ENCODE results near the gene FRMPD2. TPM values are rescaled to one million over a fixed set of nuclear protein-coding genes. Genes with fewer than 3 reads are reported as not detected.
"Not testable (repeated sequence)": the region's sequence is repeated elsewhere in the genome, so short reads cannot be mapped to it uniquely, and the experiment has no call there.

The FRMPD2 gene
- total RNA-seq, 1 experiment from 2014 or later = 1.1 TPM

DNA sequence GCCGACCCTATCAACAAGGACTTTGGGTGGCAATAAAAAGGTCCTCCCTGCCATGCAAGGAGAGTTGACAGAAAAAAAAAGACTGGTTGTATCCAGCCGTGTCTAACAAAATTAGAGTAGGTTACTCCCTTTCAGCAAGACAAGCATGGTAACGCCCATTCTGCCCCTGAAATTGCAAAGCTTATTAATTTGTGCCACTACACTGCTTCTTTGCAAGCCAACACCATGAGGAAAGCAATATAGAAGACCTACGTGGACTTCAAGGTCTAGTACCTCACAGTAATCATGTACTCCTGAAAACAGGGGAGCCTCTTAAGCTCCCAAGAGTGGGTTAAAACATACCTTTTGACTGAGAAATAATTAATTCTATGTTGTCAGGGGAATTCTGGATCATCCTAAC is 90.3 kb downstream of the FRMPD2 start:
- ChIA-PET CTCF (no interaction called here), POLR2A (no interaction called here)
- DNase-seq (ENCODE audit: low spot score) = no peak
- H3K9me3 Mint-ChIP-seq = no peaks in the 10 kb centered on the region
- H3K27me3 Mint-ChIP-seq (ENCODE audit: low read depth) = no peaks in the 10 kb centered on the region
- H3K4me3 Mint-ChIP-seq = no peak overlapping the region
- ATAC-seq = no peak
- H3K4me1 Mint-ChIP-seq = no peaks in the 10 kb centered on the region
- H3K27ac Mint-ChIP-seq = no peak overlapping the region
- H3K36me3 Mint-ChIP-seq = no peaks in the 10 kb centered on the region
- TF ChIP-seq RELA (CRISPR knock-in tag; IDR thresholded peaks at IDR 0.05; ENCODE audit: borderline replicate concordance) = no peak
- TF ChIP-seq SOX15 (CRISPR knock-in tag; IDR thresholded peaks at IDR 0.05) = no peak
- no peak for TF ChIP-seq ELF4 (CRISPR knock-in tag; IDR thresholded peaks at IDR 0.05; ENCODE audit: low read depth)
- no peak for TF ChIP-seq NR3C1 (CRISPR knock-in tag; conservative IDR thresholded peaks at IDR 0.05; ENCODE audit: low read depth)
- TF ChIP-seq PRDM15 (CRISPR knock-in tag; IDR thresholded peaks at IDR 0.05) = no peak

DNA sequence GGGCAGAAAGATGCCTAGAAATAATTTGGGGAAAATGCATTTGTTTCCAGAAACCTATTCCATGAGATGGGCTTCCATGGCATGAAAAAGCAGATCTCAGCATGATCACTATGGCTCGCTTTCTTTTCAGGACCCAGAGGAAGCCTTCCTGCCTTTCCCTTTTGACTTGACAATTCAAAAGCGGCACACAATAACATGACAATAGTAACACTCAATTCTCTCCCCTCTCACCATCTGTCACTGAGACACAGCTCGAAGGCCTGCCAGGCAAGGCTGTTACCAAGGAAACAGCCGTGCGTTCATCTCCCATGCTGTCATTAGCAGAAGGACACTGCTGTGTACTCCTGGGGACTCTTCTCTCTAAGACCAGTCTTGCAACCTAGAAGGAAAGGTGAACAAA is 101.8 kb downstream of the FRMPD2 start:
- POLR2A ChIA-PET; CTCF ChIA-PET; H3K27me3 Mint-ChIP-seq (ENCODE audit: low read depth); H3K36me3 Mint-ChIP-seq; DNase-seq (ENCODE audit: low spot score); H3K9me3 Mint-ChIP-seq; H3K4me1 Mint-ChIP-seq; H3K4me3 Mint-ChIP-seq; H3K27ac Mint-ChIP-seq: not testable (repeated sequence)
- peak; percentile 71 for ATAC-seq

DNA sequence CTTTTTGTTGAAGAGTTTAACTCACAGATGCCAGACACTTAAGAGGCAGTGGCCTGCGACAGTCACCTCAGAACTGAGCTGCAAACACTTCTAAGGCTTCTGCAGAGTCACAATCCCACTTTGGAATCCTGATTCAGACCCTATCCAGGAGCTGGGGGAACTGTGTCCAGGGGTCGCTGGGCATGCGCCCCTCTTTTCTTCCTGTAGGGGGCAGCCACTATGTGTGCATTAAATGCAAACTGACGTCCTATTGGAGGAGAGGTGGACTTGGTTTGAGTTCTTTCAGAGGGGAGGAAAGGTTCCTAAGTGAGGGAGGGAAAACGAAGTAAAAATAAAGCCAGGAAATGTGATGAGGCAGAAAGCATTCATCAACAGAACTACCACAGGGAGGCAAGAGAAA is 113.8 kb downstream of the FRMPD2 start:
- H3K9me3 Mint-ChIP-seq; H3K36me3 Mint-ChIP-seq; H3K27me3 Mint-ChIP-seq (ENCODE audit: low read depth); H3K4me3 Mint-ChIP-seq; CTCF ChIA-PET; POLR2A ChIA-PET; H3K4me1 Mint-ChIP-seq; H3K27ac Mint-ChIP-seq: not testable (repeated sequence)
- TF ChIP-seq, protein P1, sequence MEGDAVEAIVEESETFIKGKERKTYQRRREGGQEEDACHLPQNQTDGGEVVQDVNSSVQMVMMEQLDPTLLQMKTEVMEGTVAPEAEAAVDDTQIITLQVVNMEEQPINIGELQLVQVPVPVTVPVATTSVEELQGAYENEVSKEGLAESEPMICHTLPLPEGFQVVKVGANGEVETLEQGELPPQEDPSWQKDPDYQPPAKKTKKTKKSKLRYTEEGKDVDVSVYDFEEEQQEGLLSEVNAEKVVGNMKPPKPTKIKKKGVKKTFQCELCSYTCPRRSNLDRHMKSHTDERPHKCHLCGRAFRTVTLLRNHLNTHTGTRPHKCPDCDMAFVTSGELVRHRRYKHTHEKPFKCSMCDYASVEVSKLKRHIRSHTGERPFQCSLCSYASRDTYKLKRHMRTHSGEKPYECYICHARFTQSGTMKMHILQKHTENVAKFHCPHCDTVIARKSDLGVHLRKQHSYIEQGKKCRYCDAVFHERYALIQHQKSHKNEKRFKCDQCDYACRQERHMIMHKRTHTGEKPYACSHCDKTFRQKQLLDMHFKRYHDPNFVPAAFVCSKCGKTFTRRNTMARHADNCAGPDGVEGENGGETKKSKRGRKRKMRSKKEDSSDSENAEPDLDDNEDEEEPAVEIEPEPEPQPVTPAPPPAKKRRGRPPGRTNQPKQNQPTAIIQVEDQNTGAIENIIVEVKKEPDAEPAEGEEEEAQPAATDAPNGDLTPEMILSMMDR (IDR thresholded peaks at IDR 0.05) = peak; percentile 28; the same call in 1 of the 2 replicates
- ATAC-seq = peak; percentile 98
- peak; percentile 79 for DNase-seq (ENCODE audit: low spot score)

DNA sequence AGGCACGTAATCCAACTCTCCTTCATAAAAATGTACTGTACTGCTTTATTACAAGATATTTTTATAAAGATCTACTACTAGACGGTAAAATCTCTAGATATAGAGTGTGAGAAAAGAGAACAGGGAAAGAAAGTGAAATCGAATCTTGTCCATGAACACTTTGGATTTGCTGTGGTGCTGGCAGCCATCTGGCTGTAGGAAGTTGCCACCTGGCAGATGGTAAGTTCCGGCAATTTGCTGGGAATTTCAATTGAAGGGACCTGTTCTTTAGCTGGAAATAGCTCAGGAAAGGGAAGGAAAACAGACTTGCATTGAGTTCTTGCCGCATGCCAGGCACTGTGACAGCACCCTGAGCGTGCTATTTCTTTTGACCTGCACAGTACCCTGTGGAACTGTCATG is 114.3 kb downstream of the FRMPD2 start:
- CTCF ChIA-PET, ATAC-seq, H3K36me3 Mint-ChIP-seq: not testable (repeated sequence)

GRCh38 chr10:48154211-48155140 is 120.0 kb downstream of the FRMPD2 start:
- CTCF ChIA-PET; ATAC-seq; H3K4me3 Mint-ChIP-seq; H3K27ac Mint-ChIP-seq; POLR2A ChIA-PET; H3K27me3 Mint-ChIP-seq (ENCODE audit: low read depth); H3K36me3 Mint-ChIP-seq; DNase-seq (ENCODE audit: low spot score); H3K9me3 Mint-ChIP-seq; H3K4me1 Mint-ChIP-seq: not testable (repeated sequence)

More for the DNA sequence above, 114.3 kb downstream of the FRMPD2 start:
- H3K27me3 Mint-ChIP-seq (ENCODE audit: low read depth); DNase-seq (ENCODE audit: low spot score); H3K9me3 Mint-ChIP-seq; H3K27ac Mint-ChIP-seq; POLR2A ChIA-PET; H3K4me1 Mint-ChIP-seq; H3K4me3 Mint-ChIP-seq: not testable (repeated sequence)

DNA sequence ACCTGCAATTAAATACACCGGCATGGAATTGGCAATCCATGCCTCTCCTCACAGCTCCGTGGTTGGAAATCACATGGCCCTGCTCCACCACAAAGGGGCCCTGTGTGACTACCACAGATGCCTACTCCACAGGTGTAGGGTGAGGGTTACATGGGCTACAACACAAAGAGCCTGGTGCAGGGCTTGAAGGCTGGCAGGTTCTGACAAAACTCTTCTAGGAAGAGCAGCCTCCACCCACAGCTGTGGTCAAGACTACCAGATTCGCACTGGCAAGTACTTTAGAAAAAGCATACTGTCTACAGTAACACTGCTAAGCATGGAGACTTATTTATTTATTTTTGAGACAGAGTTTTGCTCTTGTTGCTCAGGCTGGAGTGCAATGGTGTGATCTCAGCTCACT is 126.9 kb downstream of the FRMPD2 start:
- H3K36me3 Mint-ChIP-seq; ATAC-seq; H3K4me3 Mint-ChIP-seq; H3K27ac Mint-ChIP-seq; CTCF ChIA-PET; H3K9me3 Mint-ChIP-seq; POLR2A ChIA-PET; H3K27me3 Mint-ChIP-seq (ENCODE audit: low read depth); H3K4me1 Mint-ChIP-seq; DNase-seq (ENCODE audit: low spot score): not testable (repeated sequence)

GRCh38 chr10:48143721-48144642 is 130.5 kb downstream of the FRMPD2 start:
- DNase-seq (ENCODE audit: low spot score); H3K27ac Mint-ChIP-seq; POLR2A ChIA-PET; ATAC-seq; H3K4me3 Mint-ChIP-seq; H3K4me1 Mint-ChIP-seq; H3K36me3 Mint-ChIP-seq; H3K27me3 Mint-ChIP-seq (ENCODE audit: low read depth); H3K9me3 Mint-ChIP-seq; CTCF ChIA-PET: not testable (repeated sequence)

DNA sequence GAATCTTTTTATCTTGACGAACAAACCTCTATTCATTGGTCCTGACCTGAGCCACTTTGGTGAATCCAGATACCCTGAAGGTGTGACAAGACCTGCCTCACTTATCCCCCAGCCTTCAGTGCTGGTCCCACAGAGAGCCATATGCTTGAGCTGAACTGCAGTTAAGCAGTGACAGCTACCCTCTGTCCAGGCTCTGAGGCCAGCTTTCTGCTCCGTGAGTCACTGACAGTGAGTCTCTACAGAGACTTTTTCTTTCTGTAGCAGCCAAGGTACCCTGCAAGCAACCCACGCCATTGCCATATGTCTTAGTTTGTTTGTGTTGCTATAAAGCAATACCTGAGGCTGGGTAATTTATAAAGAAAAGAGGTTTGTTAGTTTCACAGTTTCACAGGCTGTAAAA is 133.5 kb downstream of the FRMPD2 start:
- CTCF ChIA-PET; H3K4me1 Mint-ChIP-seq; H3K27me3 Mint-ChIP-seq (ENCODE audit: low read depth); H3K4me3 Mint-ChIP-seq; DNase-seq (ENCODE audit: low spot score); H3K36me3 Mint-ChIP-seq; H3K9me3 Mint-ChIP-seq; ATAC-seq; POLR2A ChIA-PET; H3K27ac Mint-ChIP-seq: not testable (repeated sequence)

Measured in WTC11 (cell line).